HEK293 (cell line): Measurements from ENCODE around the gene CDH12.

Source experiments
- ZNF776 ChIP-seq: fragments of 450-650 bp; formaldehyde crosslinking; IDR thresholded peaks from 2 replicates; pipeline ENCODE4 v1.5.0; 2017; ENCODE audit warnings: missing biosample characterization, missing genetic modification characterization, borderline replicate concordance

CDH12 gene

DNA sequence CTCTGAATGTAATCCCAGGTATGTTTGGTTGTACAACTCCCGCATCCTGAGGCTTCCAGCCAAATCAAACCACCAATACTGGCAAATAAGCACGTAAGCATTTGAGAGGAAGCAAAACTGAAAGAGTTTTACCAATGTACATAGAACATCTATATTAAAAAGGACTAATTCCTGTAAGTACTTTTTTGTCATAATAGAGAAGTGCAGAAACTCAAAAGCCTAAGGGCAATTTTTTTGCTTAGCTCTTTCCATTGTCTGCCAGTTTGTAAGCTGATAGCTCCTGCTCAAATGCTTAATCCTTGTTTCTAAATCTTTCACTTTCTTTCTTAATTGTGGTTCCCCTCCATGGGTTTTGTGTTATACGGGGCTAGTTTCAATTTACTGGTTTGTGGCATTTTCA lies 1151.8 kb downstream of the CDH12 start (continued):
- no peak for TF ChIP-seq ZNF776 (tag by site-specific recombination)
- TF ChIP-seq, all 188 proteins: peak for 0
